MM.1S (cell line): ENCODE measurements around the gene LHB.

Source experiments
- DNase-seq: peaks from one replicate; pipeline ENCODE4 v3.0.0-alpha.2; 2015
- H2AFZ ChIP-seq: fragments of 300-600 bp; sonication (generic); 2 replicates; pipeline ENCODE4 v1.6.0; 2016; ENCODE audit warnings: antibody characterized with exemption, low read length
- H3F3A ChIP-seq: fragments of 300-600 bp; sonication (generic); 2 replicates; pipeline ENCODE4 v1.6.1; 2016; ENCODE audit warnings: mild to moderate bottlenecking, antibody characterized with exemption, low read length, moderate library complexity, mixed read lengths; ENCODE audit not compliant: insufficient read depth
- H3K27ac ChIP-seq: fragments of 300-600 bp; sonication (generic); 2 replicates; pipeline ENCODE4 v1.5.1; 2016; ENCODE audit warnings: mild to moderate bottlenecking, low read length
- H3K27me3 ChIP-seq: fragments of 300-600 bp; sonication (generic); replicated peaks from 2 replicates; pipeline ENCODE4 v1.6.0; 2016; ENCODE audit warnings: low read length; ENCODE audit not compliant: insufficient read depth
- H3K36me3 ChIP-seq: fragments of 300-600 bp; sonication (generic); replicated peaks from 2 replicates; pipeline ENCODE4 v1.6.1; 2016; ENCODE audit warnings: mild to moderate bottlenecking, low read length, mixed read lengths; ENCODE audit not compliant: insufficient read depth
- H3K4me1 ChIP-seq: fragments of 300-600 bp; sonication (generic); 2 replicates; pipeline ENCODE4 v1.6.1; 2016; ENCODE audit warnings: low read length, mixed read lengths
- H3K4me2 ChIP-seq: fragments of 300-600 bp; sonication (generic); 2 replicates; pipeline ENCODE4 v1.6.0; 2016; ENCODE audit warnings: low read depth, low read length
- H3K4me3 ChIP-seq: fragments of 300-600 bp; sonication (generic); 2 replicates; pipeline ENCODE4 v1.5.1; 2016; ENCODE audit warnings: low read length, mixed read lengths
- H3K79me2 ChIP-seq: fragments of 300-600 bp; sonication (generic); 2 replicates; pipeline ENCODE4 v1.6.1; 2016; ENCODE audit warnings: mixed run types, low read length, mixed read lengths
- H3K9ac ChIP-seq: fragments of 300-600 bp; sonication (generic); 2 replicates; pipeline ENCODE4 v1.6.1; 2016; ENCODE audit warnings: low read length, mixed read lengths
- H3K9me2 ChIP-seq: fragments of 300-600 bp; sonication (generic); replicated peaks from 2 replicates; pipeline ENCODE4 v1.6.1; 2016; ENCODE audit warnings: mild to moderate bottlenecking, low read length, mixed read lengths; ENCODE audit not compliant: insufficient read depth
- H3K9me3 ChIP-seq: fragments of 300-600 bp; sonication (generic); replicated peaks from 2 replicates; pipeline ENCODE4 v1.6.1; 2016; ENCODE audit warnings: mild to moderate bottlenecking, low read length, mixed read lengths; ENCODE audit not compliant: insufficient read depth
- H4K20me1 ChIP-seq: fragments of 300-600 bp; sonication (generic); 2 replicates; pipeline ENCODE4 v1.6.1; 2016; ENCODE audit warnings: mild to moderate bottlenecking, low read length, moderate library complexity, mixed read lengths; ENCODE audit not compliant: insufficient read depth
- EZH2 ChIP-seq: fragments of 300-600 bp; sonication (generic); optimal IDR thresholded peaks from 2 replicates; pipeline ENCODE3; 2017; ENCODE audit warnings: low read depth, mild to moderate bottlenecking, antibody characterized with exemption, low read length, mixed read lengths
- EZH2phosphoT487 ChIP-seq: fragments of 300-600 bp; sonication (generic); IDR thresholded peaks from 2 replicates; pipeline ENCODE4 v1.6.1; 2018; ENCODE audit warnings: antibody characterized with exemption, low read length
- TF ChIP-seq, protein P1 (sequence below): fragments of 300-600 bp; sonication (generic); IDR thresholded peaks from 2 replicates; pipeline ENCODE4 v1.5.1; 2016; ENCODE audit warnings: antibody characterized with exemption, low read length, mixed read lengths

The LHB gene

DNA sequence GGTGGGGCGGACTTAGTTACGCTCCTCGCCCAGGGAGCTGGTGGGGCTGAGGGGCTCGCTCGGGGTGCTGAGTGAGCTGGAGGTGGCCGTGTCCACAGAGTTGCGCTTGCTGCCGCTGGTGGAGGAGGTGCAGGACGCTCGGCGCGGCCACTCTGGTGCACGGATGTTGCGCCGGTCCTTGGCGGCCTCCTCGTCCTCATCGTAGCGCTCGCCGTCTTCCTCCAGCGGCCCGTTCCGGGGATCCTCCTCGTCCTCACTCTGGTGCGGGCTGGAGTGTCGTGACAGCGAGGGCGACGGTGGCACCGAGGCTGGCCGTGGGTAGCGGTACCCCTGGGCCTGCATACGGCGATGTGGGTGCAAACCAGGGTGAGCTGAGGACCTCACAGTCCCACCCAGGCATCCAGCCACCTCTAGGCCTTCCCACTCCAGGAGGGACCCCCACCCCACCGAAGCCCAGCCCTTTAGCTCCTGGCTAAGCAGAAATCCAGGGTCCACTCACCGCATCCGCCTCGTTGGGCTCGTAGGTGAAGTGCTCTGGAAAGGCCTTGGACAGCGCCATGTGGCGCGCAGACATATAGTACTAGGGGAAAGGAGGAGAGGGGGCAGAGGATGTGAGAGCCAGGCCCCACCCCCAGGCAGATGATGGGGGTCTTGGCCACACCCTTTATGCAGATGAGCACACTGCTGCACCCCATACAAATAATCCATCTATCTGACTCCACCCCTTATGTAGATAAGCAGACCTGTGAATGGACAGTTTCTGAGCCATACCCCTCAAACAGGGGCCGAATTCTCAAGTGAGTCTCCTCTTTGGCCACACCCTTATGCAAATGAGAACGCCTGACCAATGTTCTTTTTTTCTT, 47.4 kb downstream of the LHB start:
- Histone ChIP-seq H3F3A (peaks cover 35% of the 10 kb centered on the region), H3K4me2 (no peak overlapping the region), H3K4me1 (peaks cover 22% of the 10 kb centered on the region), H3K79me2 (peaks cover 19% of the 10 kb centered on the region), H3K9me2 (no peaks in the 10 kb centered on the region), H4K20me1 (no peaks in the 10 kb centered on the region), H3K4me3 (no peak overlapping the region), H3K27ac (no peak overlapping the region), H2AFZ (no peak overlapping the region), H3K27me3 (no peaks in the 10 kb centered on the region), H3K9me3 (no peaks in the 10 kb centered on the region), H3K36me3 (no peaks in the 10 kb centered on the region), H3K9ac (no peak overlapping the region)
- DNase-seq: peak; percentile 24
- TF ChIP-seq EZH2phosphoT487: no peak
- TF ChIP-seq, protein P1, sequence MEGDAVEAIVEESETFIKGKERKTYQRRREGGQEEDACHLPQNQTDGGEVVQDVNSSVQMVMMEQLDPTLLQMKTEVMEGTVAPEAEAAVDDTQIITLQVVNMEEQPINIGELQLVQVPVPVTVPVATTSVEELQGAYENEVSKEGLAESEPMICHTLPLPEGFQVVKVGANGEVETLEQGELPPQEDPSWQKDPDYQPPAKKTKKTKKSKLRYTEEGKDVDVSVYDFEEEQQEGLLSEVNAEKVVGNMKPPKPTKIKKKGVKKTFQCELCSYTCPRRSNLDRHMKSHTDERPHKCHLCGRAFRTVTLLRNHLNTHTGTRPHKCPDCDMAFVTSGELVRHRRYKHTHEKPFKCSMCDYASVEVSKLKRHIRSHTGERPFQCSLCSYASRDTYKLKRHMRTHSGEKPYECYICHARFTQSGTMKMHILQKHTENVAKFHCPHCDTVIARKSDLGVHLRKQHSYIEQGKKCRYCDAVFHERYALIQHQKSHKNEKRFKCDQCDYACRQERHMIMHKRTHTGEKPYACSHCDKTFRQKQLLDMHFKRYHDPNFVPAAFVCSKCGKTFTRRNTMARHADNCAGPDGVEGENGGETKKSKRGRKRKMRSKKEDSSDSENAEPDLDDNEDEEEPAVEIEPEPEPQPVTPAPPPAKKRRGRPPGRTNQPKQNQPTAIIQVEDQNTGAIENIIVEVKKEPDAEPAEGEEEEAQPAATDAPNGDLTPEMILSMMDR: no peak
- TF ChIP-seq EZH2: no peak

DNA sequence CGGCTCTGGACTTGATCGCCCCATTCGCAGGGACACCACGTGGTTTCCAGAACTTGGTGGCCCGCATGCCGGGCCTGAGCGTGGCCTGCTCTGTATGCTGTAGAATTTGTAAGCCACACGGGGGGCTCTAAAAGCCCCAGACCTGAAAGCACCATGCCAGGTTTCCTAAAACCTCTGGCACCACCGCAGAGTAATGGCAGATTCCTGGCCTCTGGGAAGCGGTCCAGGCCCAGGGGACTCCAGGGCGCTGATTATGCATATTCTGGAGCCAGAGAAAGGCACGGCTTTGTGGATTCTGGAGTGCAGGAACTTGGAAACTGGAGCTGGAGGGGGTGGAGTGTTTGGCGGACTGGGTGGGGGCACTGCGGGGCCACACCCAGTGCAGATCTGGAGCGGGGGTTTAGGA, 48.1 kb downstream of the LHB start:
- DNase-seq: no peak
- no peaks in the 10 kb centered on the region for H3K36me3 ChIP-seq
- peaks cover 21% of the 10 kb centered on the region for H3K79me2 ChIP-seq
- H3K4me1 ChIP-seq: peaks cover 29% of the 10 kb centered on the region
- H4K20me1 ChIP-seq: no peaks in the 10 kb centered on the region
- no peak overlapping the region for H2AFZ ChIP-seq
- no peak overlapping the region for H3K27ac ChIP-seq
- H3K9me2 ChIP-seq: no peaks in the 10 kb centered on the region
- no peak overlapping the region for H3K4me3 ChIP-seq
- no peaks in the 10 kb centered on the region for H3K27me3 ChIP-seq
- H3K9me3 ChIP-seq: no peaks in the 10 kb centered on the region
- no peak overlapping the region for H3K4me2 ChIP-seq
- H3K9ac ChIP-seq: no peak overlapping the region
- H3F3A ChIP-seq: peaks cover 40% of the 10 kb centered on the region
- TF ChIP-seq EZH2 (no peak), EZH2phosphoT487 (no peak)
- TF ChIP-seq, protein P1: no peak

DNA sequence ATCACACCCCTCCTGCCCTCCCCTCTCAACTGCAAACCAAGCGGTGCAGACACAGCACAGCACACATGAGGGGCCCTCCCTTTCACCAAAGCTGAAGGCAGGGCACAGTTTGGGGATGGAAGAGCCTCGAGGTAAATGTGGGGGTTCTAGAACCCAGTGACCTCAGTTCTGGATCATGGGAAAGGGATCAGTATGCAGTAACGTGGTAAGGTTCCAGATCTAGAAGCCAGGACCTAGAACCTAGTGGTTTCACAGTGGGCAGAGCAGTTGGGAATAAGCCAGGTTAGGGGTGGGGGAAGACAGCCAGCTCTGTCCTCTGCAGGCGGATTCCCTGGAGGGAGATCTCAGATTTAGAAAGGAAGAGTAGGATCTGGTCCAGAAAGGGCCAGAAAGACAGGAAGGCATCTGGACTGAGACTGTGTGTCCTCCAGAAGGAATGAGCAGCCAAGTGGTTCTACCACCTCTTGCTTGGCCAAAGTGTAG, 48.7 kb downstream of the LHB start:
- peaks cover 35% of the 10 kb centered on the region for H3K4me1 ChIP-seq
- H4K20me1 ChIP-seq: no peaks in the 10 kb centered on the region
- H3K9ac ChIP-seq: no peak overlapping the region
- no peaks in the 10 kb centered on the region for H3K9me2 ChIP-seq
- TF ChIP-seq, protein P1: no peak
- TF ChIP-seq EZH2 (no peak), EZH2phosphoT487 (no peak)
- H3K27me3 ChIP-seq: no peaks in the 10 kb centered on the region
- H3K9me3 ChIP-seq: no peaks in the 10 kb centered on the region
- peaks cover 45% of the 10 kb centered on the region for H3F3A ChIP-seq
- peak overlapping the region; percentile 47; the same call in 1 of the 2 replicates for H3K27ac ChIP-seq
- no peak overlapping the region for H3K4me2 ChIP-seq
- DNase-seq: no peak
- peaks cover 21% of the 10 kb centered on the region for H3K79me2 ChIP-seq
- H2AFZ ChIP-seq: no peak overlapping the region
- no peak overlapping the region for H3K4me3 ChIP-seq
- no peaks in the 10 kb centered on the region for H3K36me3 ChIP-seq
